GM13976 (cell line): ENCODE results near the gene HLA-E.

Source experiments
- DNase-seq: peaks from one replicate; pipeline ENCODE4 v3.0.0; 2012; ENCODE audit warnings: low spot score
- CTCF ChIP-seq: IDR thresholded peaks from 2 replicates; pipeline ENCODE4 v1.5.1; 2012; ENCODE audit warnings: borderline replicate concordance, mild to moderate bottlenecking; ENCODE audit not compliant: insufficient read depth; ENCODE audit errors: extremely low read depth, missing control alignments, control extremely low read depth
- in situ Hi-C: fragments of 300-500 bp; cut with MboI; formaldehyde crosslinking; loops from one replicate; pipeline ENCODE4 v1.12.0; 2022; ENCODE audit warnings: low sequenced_read_pairs, mixed read lengths, inconsistent platforms; ENCODE audit not compliant: unreplicated experiment

The HLA-E gene

GRCh38 chr6:30489081-30490025 is at the start of gene HLA-E:
TSS of gene HLA-E (plus strand) at chr6:30489509. CDS start at chr6:30489532, 23 bp downstream.
- in situ Hi-C loops = loop anchor here (5.0 kb wide), 1 partner anchor 43 kb away; no protein-coding TSS in a partner anchor
- DNase-seq = peak; percentile 95
- TF ChIP-seq CTCF = no peak

GRCh38 chr6:30441171-30441570 is 48.1 kb upstream of the HLA-E start:
- DNase-seq = no peak
- in situ Hi-C loops = no loop called here
- TF ChIP-seq CTCF = no peak

- no peak for TF ChIP-seq CTCF
- in situ Hi-C loops = no loop called here
- no peak for DNase-seq
Measured at GRCh38 chr6:30443657-30444450, 45.5 kb upstream of the HLA-E start.

GRCh38 chr6:30444451-30444742 is 44.9 kb upstream of the HLA-E start:
- in situ Hi-C loops = no loop called here
- no peak for TF ChIP-seq CTCF
- DNase-seq = no peak

GRCh38 chr6:30446259-30446658 is 43.0 kb upstream of the HLA-E start:
- in situ Hi-C loops = no loop called here
- DNase-seq = no peak
- no peak for TF ChIP-seq CTCF

- no peak for TF ChIP-seq CTCF
- DNase-seq = no peak
- in situ Hi-C loops = no loop called here
Measured at GRCh38 chr6:30447237-30447636, 42.1 kb upstream of the HLA-E start.
